ENCODE data around the gene PITPNM1.

Gene PITPNM1

GRCh38 chr11:67522844-67523555 lies 17.8 kb upstream of the PITPNM1 start, which contains the start of gene CABP2:
Gene CABP2 (minus strand): TSS chr11:67523446. CDS start chr11:67523326, 120 bp downstream.
- no peak for DNase-seq (ENCODE audit: extremely low read depth, low read depth)
- no peak for TF ChIP-seq CTCF (IDR thresholded peaks at IDR 0.05; ENCODE audit: low read depth, low read length)

GRCh38 chr11:67522338-67522737 lies 17.2 kb upstream of the PITPNM1 start:
- TF ChIP-seq CTCF (IDR thresholded peaks at IDR 0.05; ENCODE audit: low read depth, low read length), result no peak
- no peak for DNase-seq (ENCODE audit: extremely low read depth, low read depth)

- no peak for DNase-seq (ENCODE audit: extremely low read depth, low read depth)
- no peak for TF ChIP-seq CTCF (IDR thresholded peaks at IDR 0.05; ENCODE audit: low read depth, low read length)
Observed at GRCh38 chr11:67521924-67522323, 16.8 kb upstream of the PITPNM1 start.

- TF ChIP-seq CTCF (IDR thresholded peaks at IDR 0.05; ENCODE audit: low read depth, low read length), result no peak
- DNase-seq (ENCODE audit: extremely low read depth, low read depth), result no peak
Observed at GRCh38 chr11:67520856-67521824, 16.0 kb upstream of the PITPNM1 start.

GRCh38 chr11:67519726-67520125 lies 14.6 kb upstream of the PITPNM1 start:
- DNase-seq (ENCODE audit: extremely low read depth, low read depth), result no peak
- no peak for TF ChIP-seq CTCF (IDR thresholded peaks at IDR 0.05; ENCODE audit: low read depth, low read length)

GRCh38 chr11:67517784-67518552 lies 12.8 kb upstream of the PITPNM1 start:
- DNase-seq (ENCODE audit: extremely low read depth, low read depth), result no peak
- TF ChIP-seq CTCF (IDR thresholded peaks at IDR 0.05; ENCODE audit: low read depth, low read length), result no peak

Data from AG09319 (cell line).